H1 (cell line): ENCODE data around the gene RPTOR. TPM values are rescaled to one million over a fixed set of nuclear protein-coding genes. Genes with fewer than 3 reads are reported as not detected.

ENCODE experiments used
- CTCF ChIA-PET: fragments of 300-600 bp; sonication (Branson Sonifier 250); formaldehyde crosslinking; loops from one replicate; lab custom pipeline; 2021; ENCODE audit not compliant: partially characterized antibody; lab: Charles Lee
- POLR2A ChIA-PET: fragments of 300-600 bp; sonication (Branson Sonifier 250); formaldehyde crosslinking; loops from one replicate; lab custom pipeline; 2021; ENCODE audit warnings: inconsistent platforms; ENCODE audit not compliant: partially characterized antibody; lab: Charles Lee
- DNase-seq, 2 experiments: peaks; one replicate each; pipeline versions ENCODE4 v3.0.0 to v3.0.0-alpha.2; 2010 to 2022; ENCODE audit warnings: low spot score in 2 of 2, low read depth in 1 of 2, mixed read lengths in 1 of 2
- FAIRE-seq: peaks from 2 replicates; lab custom pipeline; 2011; peaks lifted over from hg19 to GRCh38; lab: Jason Lieb, UNC
- H2AFZ ChIP-seq: 2 replicates; pipeline ENCODE4 v1.8.1; 2012; ENCODE audit warnings: low read length, inconsistent platforms
- H2AK5ac ChIP-seq: 2 replicates; pipeline ENCODE4 v1.6.1; 2013; ENCODE audit warnings: low read depth, low read length
- H2BK120ac ChIP-seq: replicated peaks from 2 replicates; pipeline ENCODE3; 2013; ENCODE audit warnings: low read depth, low read length, inconsistent platforms
- H2BK12ac ChIP-seq: 2 replicates; pipeline ENCODE4 v1.6.1; 2013; ENCODE audit warnings: low read depth, low read length
- H2BK15ac ChIP-seq: 2 replicates; pipeline ENCODE4 v1.6.1; 2013; ENCODE audit warnings: low read length
- H2BK20ac ChIP-seq: 2 replicates; pipeline ENCODE4 v1.6.1; 2013; ENCODE audit warnings: low read length
- H2BK5ac ChIP-seq: 2 replicates; pipeline ENCODE4 v1.6.1; 2013; ENCODE audit warnings: low read depth, low read length
- H3K14ac ChIP-seq: 2 replicates; pipeline ENCODE4 v1.6.1; 2013; ENCODE audit warnings: inconsistent platforms; ENCODE audit not compliant: insufficient read length
- H3K18ac ChIP-seq: 2 replicates; pipeline ENCODE4 v1.6.1; 2013; ENCODE audit warnings: low read length; ENCODE audit errors: extremely low read depth
- H3K23ac ChIP-seq: 2 replicates; pipeline ENCODE4 v1.6.1; 2013; ENCODE audit warnings: inconsistent platforms; ENCODE audit not compliant: insufficient read length
- H3K23me2 ChIP-seq: 2 replicates; pipeline ENCODE4 v1.6.1; 2013; ENCODE audit warnings: low read depth, low read length
- H3K27ac ChIP-seq: 2 replicates; pipeline ENCODE4 v1.6.1; 2011; ENCODE audit warnings: low read depth, low read length, inconsistent platforms
- H3K27me3 ChIP-seq, 4 experiments: replicated peaks in 1 of 4; 1 replicate in 1 of 4; 2 replicates in 3 of 4; pipeline versions ENCODE4 v1.6.1 to v1.8.1; 2011 to 2013; ENCODE audit warnings: low read length in 3 of 4, mild to moderate bottlenecking in 3 of 4, inconsistent platforms in 2 of 4, mixed read lengths in 2 of 4, moderate library complexity in 1 of 4; ENCODE audit not compliant: control insufficient read depth in 3 of 4, insufficient read depth in 3 of 4; ENCODE audit errors: extremely low read depth in 1 of 4
- H3K36me3 ChIP-seq, 4 experiments: 2 replicates each; pipeline versions ENCODE4 v1.6.1 to v1.8.1; 2011 to 2013; ENCODE audit warnings: mild to moderate bottlenecking in 4 of 4, low read length in 3 of 4, moderate library complexity in 2 of 4, control low read depth in 1 of 4, inconsistent platforms in 1 of 4; ENCODE audit not compliant: insufficient read depth in 4 of 4, control insufficient read depth in 2 of 4
- H3K4ac ChIP-seq: replicated peaks from 2 replicates; pipeline ENCODE3; 2013; ENCODE audit warnings: low read length, low read depth, mixed read lengths, inconsistent platforms; ENCODE audit not compliant: insufficient read length
- H3K4me1 ChIP-seq, 4 experiments: replicated peaks in 1 of 4; 1 replicate in 1 of 4; 2 replicates in 3 of 4; pipeline versions ENCODE4 v1.6.1 to v1.8.1; 2011 to 2013; ENCODE audit warnings: low read length in 3 of 4, inconsistent platforms in 2 of 4, mixed read lengths in 1 of 4; ENCODE audit not compliant: insufficient read depth in 4 of 4, control insufficient read depth in 3 of 4
- H3K4me2 ChIP-seq, 2 experiments: 2 replicates each; pipeline versions ENCODE4 v1.6.1 to v1.8.1; 2011 to 2013; ENCODE audit warnings: low read depth in 2 of 2, low read length in 2 of 2, control low read depth in 1 of 2, inconsistent platforms in 1 of 2, mild to moderate bottlenecking in 1 of 2; ENCODE audit not compliant: insufficient read depth in 1 of 2
- H3K4me3 ChIP-seq, 4 experiments: fragments of 200-600, 300-600 bp in 1 of 4; sonication (generic), shearing (Covaris generic), sonication (Bioruptor Twin) in 1 of 4; 2 replicates each; pipeline versions ENCODE4 v1.5.1 to v1.8.1; 2011 to 2016; ENCODE audit warnings: low read length in 4 of 4, low read depth in 3 of 4, control low read depth in 2 of 4, inconsistent platforms in 2 of 4, mild to moderate bottlenecking in 2 of 4, mixed read lengths in 1 of 4, moderate library complexity in 1 of 4; ENCODE audit not compliant: insufficient read depth in 2 of 4; ENCODE audit errors: extremely low read depth in 1 of 4
- H3K56ac ChIP-seq: replicated peaks from 2 replicates; pipeline ENCODE3; 2013; ENCODE audit warnings: low read depth, mild to moderate bottlenecking, mixed read lengths, low read length, inconsistent platforms; ENCODE audit not compliant: insufficient read length
- H3K79me1 ChIP-seq: 2 replicates; pipeline ENCODE4 v1.6.1; 2013; ENCODE audit warnings: low read depth, low read length, control low read depth
- H3K79me2 ChIP-seq, 2 experiments: 2 replicates each; pipeline versions ENCODE4 v1.6.1 to v1.8.1; 2012 to 2013; ENCODE audit warnings: low read length in 2 of 2, mild to moderate bottlenecking in 2 of 2, inconsistent platforms in 1 of 2; ENCODE audit not compliant: insufficient read depth in 2 of 2, control insufficient read depth in 1 of 2
- H3K9ac ChIP-seq, 4 experiments: replicated peaks in 1 of 4; 1 replicate in 1 of 4; 2 replicates in 3 of 4; pipeline versions ENCODE4 v1.6.1 to v1.8.1; 2011 to 2013; ENCODE audit warnings: low read depth in 3 of 4, low read length in 3 of 4, control low read depth in 2 of 4, mild to moderate bottlenecking in 2 of 4, moderate library complexity in 2 of 4, inconsistent platforms in 1 of 4; ENCODE audit errors: extremely low read depth in 1 of 4
- H3K9me3 ChIP-seq, 2 experiments: 2 replicates each; pipeline versions ENCODE4 v1.6.1 to v1.8.1; 2012 to 2013; ENCODE audit warnings: mild to moderate bottlenecking in 2 of 2, moderate library complexity in 2 of 2, control low read depth in 1 of 2, inconsistent platforms in 1 of 2, low read depth in 1 of 2, low read length in 1 of 2, mixed read lengths in 1 of 2; ENCODE audit not compliant: insufficient read depth in 2 of 2
- H4K20me1 ChIP-seq, 2 experiments: replicated peaks in 1 of 2; 2 replicates each; pipeline versions ENCODE3 to v1.8.1; 2011 to 2013; ENCODE audit warnings: inconsistent platforms in 2 of 2, low read length in 2 of 2, mild to moderate bottlenecking in 1 of 2; ENCODE audit not compliant: insufficient read depth in 2 of 2, control insufficient read depth in 1 of 2
- H4K5ac ChIP-seq: 2 replicates; pipeline ENCODE4 v1.6.1; 2013; ENCODE audit warnings: low read length, low read depth, mixed read lengths, inconsistent platforms; ENCODE audit not compliant: insufficient read length
- H4K8ac ChIP-seq: 2 replicates; pipeline ENCODE4 v1.8.0; 2013; ENCODE audit warnings: mild to moderate bottlenecking, moderate library complexity, low read length, inconsistent platforms; ENCODE audit not compliant: insufficient read depth; ENCODE audit errors: extremely low read depth
- H4K91ac ChIP-seq: replicated peaks from 2 replicates; pipeline ENCODE3; 2013; ENCODE audit warnings: low read length, mixed read lengths, inconsistent platforms; ENCODE audit not compliant: insufficient read length
- ATF3 ChIP-seq: IDR thresholded peaks from 2 replicates; pipeline ENCODE4 v1.6.1; 2011; ENCODE audit warnings: low read depth, mild to moderate bottlenecking, low read length; ENCODE audit not compliant: insufficient read depth
- BACH1 ChIP-seq: IDR thresholded peaks from 2 replicates; pipeline ENCODE4 v1.6.1; 2012; ENCODE audit warnings: low read length, improper control_type of control experiment
- CHD1 ChIP-seq: IDR thresholded peaks from 2 replicates; pipeline ENCODE4 v1.6.1; 2012; ENCODE audit warnings: low read depth, low read length, improper control_type of control experiment
- EP300 ChIP-seq, 2 experiments: IDR thresholded peaks; 1 replicate in 1 of 2; 2 replicates in 1 of 2; pipeline ENCODE4 v1.6.1; 2011 to 2012; ENCODE audit warnings: low read depth in 2 of 2, low read length in 2 of 2, mild to moderate bottlenecking in 2 of 2, borderline replicate concordance in 1 of 2, inconsistent platforms in 1 of 2, moderate library complexity in 1 of 2
- GABPA ChIP-seq: IDR thresholded peaks from 2 replicates; pipeline ENCODE4 v1.6.1; 2011; ENCODE audit warnings: mild to moderate bottlenecking, low read length, moderate library complexity, borderline replicate concordance; ENCODE audit not compliant: insufficient read depth
- KDM5A ChIP-seq: fragments of 200-600 bp; IDR thresholded peaks from 2 replicates; pipeline ENCODE4 v1.7.1; 2012; ENCODE audit warnings: mild to moderate bottlenecking, low read length, inconsistent platforms, mixed read lengths
- NRF1 ChIP-seq: IDR thresholded peaks from 2 replicates; pipeline ENCODE4 v1.6.1; 2011; ENCODE audit warnings: mild to moderate bottlenecking, low read depth, low read length, improper control_type of control experiment
- RNF2 ChIP-seq: fragments of 200-900, 300-1000 bp; sonication (generic); IDR thresholded peaks from 2 replicates; pipeline ENCODE4 v1.7.1; 2016; ENCODE audit warnings: borderline replicate concordance, low read depth, mild to moderate bottlenecking, antibody characterized with exemption, low read length; ENCODE audit not compliant: poor library complexity, severe bottlenecking; ENCODE audit errors: missing control alignments
- SRF ChIP-seq: IDR thresholded peaks from 2 replicates; pipeline ENCODE4 v1.6.1; 2011; ENCODE audit warnings: mild to moderate bottlenecking, low read depth, low read length, moderate library complexity
- TEAD4 ChIP-seq: IDR thresholded peaks from 2 replicates; pipeline ENCODE4 v1.6.1; 2012; ENCODE audit warnings: low read depth, low read length, inconsistent platforms, mixed read lengths
- WGBS, 2 experiments: shearing (Covaris generic) in 1 of 2; methylation state at CpG; one replicate each; pipeline versions ENCODE4 v1.1.6 to v1.1.7; 2013 to 2015; ENCODE audit warnings: low lambda C conversion rate in 2 of 2, mixed read lengths in 2 of 2, inconsistent platforms in 1 of 2, low coverage in 1 of 2, missing lambda C conversion rate in 1 of 2; ENCODE audit not compliant: insufficient replicate concordance in 2 of 2, insufficient coverage in 1 of 2, insufficient read length in 1 of 2; ENCODE audit errors: extremely low coverage in 1 of 2, missing lambda C conversion rate in 1 of 2; 5-methylcytosine and 5-hydroxymethylcytosine counted together
- polyA plus RNA-seq, 7 experiments: library from polyadenylated mRNA; depleted of rRNA in 3 of 7; stranded (reverse) in 5 of 7; unstranded in 2 of 7; fragments of >200 nt in 5 of 7; fragments of 200-250 nt in 2 of 7; gene quantifications; 1 replicate in 5 of 7; 2 replicates in 1 of 7; 4 replicates in 1 of 7; pipeline versions ENCODE4 v1.2.1 to v1.2.3, GENCODE V29; 2011 to 2013; ENCODE audit warnings: missing spikeins in 2 of 7, mixed read lengths in 2 of 7
- total RNA-seq: library from RNA; stranded (reverse); fragmentation: NEBNext Ultra II Directional; extraction: Animal tissue kit (Norgen Biotek cat#: 25700); gene quantifications from 2 replicates; pipeline ENCODE4 v1.2.1, GENCODE V29; 2021

The RPTOR gene
- total and polyA plus RNA-seq, 2 of the 8 experiments (the other 6 are each of a cell fraction or from before 2014, with no cell fraction given) = 6.9 to 28.7 TPM

- no peak overlapping the region for H2AK5ac ChIP-seq
- H3K4me3 ChIP-seq = no peak overlapping the region
- WGBS, 2 experiments = 90% methylated on average over 23 of the region's 26 CpGs; no CpG with 5 or more reads in 1 of the 2 experiments
- no peak for DNase-seq
- no peak overlapping the region; a peak in 1 of 7 replicates for H3K9ac ChIP-seq
- H3K79me1 ChIP-seq = no peaks in the 10 kb centered on the region
- H4K5ac ChIP-seq = no peak overlapping the region
- H3K23ac ChIP-seq = no peak overlapping the region
- H2BK5ac ChIP-seq = no peak overlapping the region
- 0 out of 2 replicates have a peak overlapping the region, but pooled peaks have one; percentile 19 for H2BK12ac ChIP-seq
- POLR2A ChIA-PET = interaction anchor here (1.0 kb wide), 1 partner anchor 11 kb away, joined by 4 read pairs; no protein-coding TSS in a partner anchor
- no peak for TF ChIP-seq RNF2
- TF ChIP-seq BACH1 = no peak
- no peak for TF ChIP-seq ATF3
- TF ChIP-seq EP300 (IDR thresholded peaks at IDR 0.05; ENCODE audit: borderline replicate concordance in 1 of 2, low read depth in 2 of 2, low read length in 2 of 2) = no peak
- no peak for TF ChIP-seq NRF1
- TF ChIP-seq GABPA = no peak
- no peak for TF ChIP-seq TEAD4
- TF ChIP-seq CHD1 = no peak
- no peak for TF ChIP-seq KDM5A
- no peak for TF ChIP-seq SRF
- TF ChIP-seq, all 59 proteins: peak for 0
- Histone ChIP-seq H2BK20ac (no peak overlapping the region), H3K4me2 (no peak overlapping the region), H3K23me2 (peaks cover 6% of the 10 kb centered on the region; the same call in 1 of the 2 replicates), H3K4ac (no peak overlapping the region), H4K8ac (no peak overlapping the region), H3K4me1 (peaks cover 0 to 8% (median 1%) of the 10 kb centered on the region in 4 experiments; a peak in 4 of 7 replicates), H3K14ac (no peak overlapping the region), H2AFZ (no peak overlapping the region), H3K27ac (no peak overlapping the region), H2BK15ac (no peak overlapping the region), H3K79me2 (no peaks in the 10 kb centered on the region), H3K18ac (no peak overlapping the region), H2BK120ac (no peak overlapping the region), H4K20me1 (no peaks in the 10 kb centered on the region), H3K9me3 (no peaks in the 10 kb centered on the region), H4K91ac (no peak overlapping the region), H3K27me3 (peaks cover 0 to 9% (median 4%) of the 10 kb centered on the region in 4 experiments; a peak in 4 of 7 replicates), H3K56ac (no peak overlapping the region), H3K36me3 (no peaks in the 10 kb centered on the region)
- CTCF ChIA-PET = interaction anchor here (0.7 to 2.2 kb wide), 8 partner anchors 9 to 114 kb away, joined by 3 to 13 read pairs (median 3); no protein-coding TSS in a partner anchor
- no peak for FAIRE-seq
Observed at GRCh38 chr17:80979547-80980378, 435.1 kb downstream of the RPTOR start.
